G401.6 (cell line): ENCODE measurements around the gene CALML5.
"Not testable (repeated sequence)": the region's sequence is repeated elsewhere in the genome, so short reads cannot be mapped to it uniquely, and the experiment has no call there.

Source experiments
- FAIRE-seq: peaks from 2 replicates; lab custom pipeline; 2012; peaks lifted over from hg19 to GRCh38; lab: Jason Lieb, UNC

CALML5 gene

DNA sequence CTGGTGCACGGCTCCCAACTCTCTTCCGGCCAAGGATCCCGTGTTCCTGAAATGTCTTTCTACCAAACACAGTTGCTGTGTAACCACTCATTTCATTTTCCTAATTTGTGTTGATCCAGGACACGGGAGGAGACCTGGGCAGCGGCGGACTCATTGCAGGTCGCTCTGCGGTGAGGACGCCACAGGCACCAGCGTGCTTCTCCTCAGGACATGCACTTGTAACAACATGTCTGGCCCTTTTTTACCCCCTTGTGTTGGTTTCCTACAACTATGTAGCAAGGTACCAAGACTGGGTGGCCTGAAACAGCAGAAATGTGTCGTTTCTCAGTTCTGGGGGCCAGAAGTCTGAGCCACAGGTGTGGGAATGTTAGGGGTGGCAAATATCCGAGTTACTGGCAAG lies 18.2 kb downstream of the CALML5 start:
- no peak for FAIRE-seq

DNA sequence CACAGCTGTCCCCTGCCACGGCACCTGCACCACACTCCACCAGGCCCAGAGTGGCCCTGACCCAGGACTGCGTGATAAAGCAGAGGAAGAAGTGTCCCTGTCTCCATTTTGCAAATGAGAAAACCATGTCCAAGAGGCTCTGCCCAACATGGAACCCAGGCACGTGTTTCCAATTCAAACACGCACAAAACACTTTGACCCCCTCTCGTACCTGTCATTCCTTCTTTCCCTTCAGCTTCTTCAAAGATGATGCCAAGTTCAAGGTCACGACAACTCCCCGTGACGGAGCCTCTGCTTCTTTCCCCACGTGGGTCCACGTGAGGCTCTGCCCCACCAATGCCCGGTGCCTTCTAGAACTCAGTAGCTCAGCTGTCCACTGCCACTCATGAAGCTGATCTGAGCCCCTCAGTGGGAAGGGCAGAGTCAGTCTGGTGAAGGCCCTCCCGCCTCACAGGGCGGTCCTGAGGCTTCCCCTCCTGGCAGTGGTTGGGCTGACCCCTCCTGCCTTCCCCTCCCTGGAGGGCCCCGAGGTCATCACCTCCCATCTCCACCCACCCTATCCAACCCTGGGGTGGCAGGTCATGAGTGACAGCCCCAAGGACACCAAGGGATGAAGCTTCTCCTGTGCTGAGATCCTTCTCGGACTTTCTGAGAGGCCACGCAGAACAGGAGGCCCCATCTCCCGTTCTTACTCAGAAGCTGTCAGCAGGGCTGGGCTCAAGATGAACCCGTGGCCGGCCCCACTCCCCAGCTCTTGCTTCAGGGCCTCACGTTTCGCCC lies 19.0 kb downstream of the CALML5 start:
- no peak for FAIRE-seq

DNA sequence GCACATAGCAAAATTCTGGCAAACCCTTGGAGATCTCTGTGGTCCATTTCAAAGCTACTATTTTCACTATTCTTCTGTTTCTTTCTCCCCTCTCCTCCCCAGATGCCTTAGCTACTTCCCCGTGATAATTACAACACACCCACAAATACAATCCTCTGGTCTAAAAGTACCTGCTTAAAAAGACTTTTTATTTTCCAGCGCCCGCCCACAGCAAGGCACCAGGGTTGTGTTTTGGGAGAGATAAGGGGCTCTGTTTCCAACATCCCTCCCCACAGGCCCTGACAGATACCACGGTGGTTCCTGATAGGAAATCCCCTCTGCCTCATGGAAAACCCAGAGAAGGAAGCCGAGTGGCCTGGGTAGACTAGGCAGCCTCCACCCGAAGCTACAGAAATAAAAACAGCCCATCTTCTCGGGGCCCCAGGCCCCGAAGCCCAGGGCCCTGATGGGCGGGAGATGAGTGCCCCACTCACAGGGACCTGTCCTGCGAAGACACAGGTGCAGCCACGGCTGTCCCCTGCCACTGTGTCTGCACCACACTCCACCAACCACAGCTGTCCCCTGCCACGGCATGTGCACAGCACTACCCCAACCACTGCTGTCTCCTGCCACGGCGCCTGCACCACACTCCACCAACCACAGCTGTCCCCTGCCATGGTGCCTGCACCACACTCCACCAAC lies 19.7 kb downstream of the CALML5 start:
- no peak for FAIRE-seq

DNA sequence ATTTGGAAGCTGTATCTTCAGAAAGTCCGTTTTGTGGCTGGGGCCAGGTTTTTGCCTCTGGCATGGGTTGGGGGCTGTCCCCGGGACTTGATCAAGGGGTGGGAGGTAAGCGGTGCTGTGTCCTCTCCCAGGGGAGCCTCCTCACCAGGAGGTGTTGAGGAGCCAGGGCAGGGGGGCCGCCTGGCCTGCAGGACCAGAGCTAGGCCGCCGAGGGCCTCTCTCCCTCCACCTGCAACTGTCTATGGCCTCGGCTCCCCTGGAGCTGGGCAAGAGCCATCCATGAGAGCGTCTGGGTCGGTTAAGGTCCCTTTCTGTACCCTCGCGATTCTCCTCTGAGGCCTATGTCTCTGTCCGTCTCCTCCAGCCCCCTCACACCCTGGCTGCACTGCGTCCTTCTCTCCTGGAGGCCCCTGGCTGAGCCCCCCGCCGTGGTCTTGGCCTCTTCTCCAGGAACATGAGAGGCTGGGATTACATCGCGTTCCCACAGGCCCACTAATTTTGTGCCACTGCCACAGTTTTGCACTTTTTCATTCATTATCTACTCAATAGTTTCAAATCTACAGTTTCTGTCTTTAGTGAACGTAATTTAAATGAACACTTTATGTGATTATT lies 20.6 kb downstream of the CALML5 start:
- FAIRE-seq, result no peak

GRCh38 chr10:5477948-5478693 lies 21.2 kb downstream of the CALML5 start:
- no peak for FAIRE-seq

DNA sequence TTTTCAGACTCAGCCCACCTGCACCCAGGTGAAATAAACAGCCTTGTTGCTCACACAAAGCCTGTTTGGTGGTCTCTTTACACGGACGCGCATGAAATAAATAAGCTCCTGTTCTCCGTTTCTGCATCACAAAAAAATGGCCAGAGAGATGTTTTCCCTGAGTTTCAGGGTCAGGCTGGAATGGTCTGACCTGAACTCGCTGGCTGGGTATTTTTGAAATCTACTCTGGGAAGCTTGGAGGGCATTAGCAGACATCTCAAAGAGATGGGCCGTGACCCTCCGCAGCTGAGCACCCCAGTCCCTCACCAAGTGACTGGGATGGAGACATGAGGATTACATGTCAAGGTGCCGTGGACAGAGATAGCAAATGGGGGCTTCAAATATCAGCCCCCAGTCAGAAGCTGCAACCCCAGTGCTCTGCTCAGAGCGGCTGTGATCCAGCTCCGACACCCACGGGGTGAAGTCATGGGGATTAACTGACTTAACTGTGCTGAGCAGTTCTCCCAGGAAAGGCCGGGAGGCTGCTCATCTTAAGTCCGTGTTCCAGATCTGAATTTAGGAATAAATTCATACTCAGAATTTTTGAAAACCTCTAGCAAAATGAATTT lies 22.3 kb downstream of the CALML5 start:
- FAIRE-seq, result no peak

DNA sequence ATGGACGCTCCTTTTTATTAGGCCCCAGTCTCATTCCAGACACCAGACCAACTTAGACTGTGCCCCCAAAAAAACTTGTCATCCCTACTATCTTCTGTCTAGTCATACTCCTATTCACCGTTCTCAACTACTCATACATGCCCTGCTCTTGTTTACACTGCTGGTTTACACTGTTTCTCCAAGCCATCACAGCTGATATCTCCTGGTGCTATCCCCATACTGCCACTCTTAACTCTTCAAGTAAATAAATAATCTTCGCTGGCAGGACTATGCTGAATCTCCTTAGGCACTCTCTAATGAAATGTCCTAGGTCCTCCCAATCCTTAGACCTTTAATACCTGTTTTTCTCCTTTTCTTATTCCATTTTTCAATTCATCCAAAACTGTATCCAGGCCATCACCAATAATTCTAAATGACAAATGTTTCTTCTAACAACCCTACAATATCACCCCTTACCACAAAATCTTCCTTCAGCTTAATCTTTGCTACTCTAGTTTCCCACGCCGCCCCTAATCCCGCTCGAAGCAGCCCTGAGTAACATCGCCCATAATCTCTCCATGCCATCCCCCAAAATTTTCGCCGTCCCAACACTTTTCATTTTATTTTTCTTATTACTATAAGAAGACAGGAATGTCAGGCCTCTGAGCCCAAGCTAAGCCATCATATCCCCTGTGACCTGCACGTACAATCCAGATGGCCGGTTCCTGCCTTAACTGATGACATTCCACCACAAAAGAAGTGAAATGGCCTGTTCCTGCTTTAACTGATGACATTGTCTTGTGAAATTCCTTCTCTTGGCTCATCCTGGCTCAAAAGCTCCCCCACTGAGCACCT lies 23.2 kb downstream of the CALML5 start:
- FAIRE-seq, result not testable (repeated sequence)

GRCh38 chr10:5475088-5475487 lies 24.3 kb downstream of the CALML5 start:
- FAIRE-seq, result not testable (repeated sequence)

DNA sequence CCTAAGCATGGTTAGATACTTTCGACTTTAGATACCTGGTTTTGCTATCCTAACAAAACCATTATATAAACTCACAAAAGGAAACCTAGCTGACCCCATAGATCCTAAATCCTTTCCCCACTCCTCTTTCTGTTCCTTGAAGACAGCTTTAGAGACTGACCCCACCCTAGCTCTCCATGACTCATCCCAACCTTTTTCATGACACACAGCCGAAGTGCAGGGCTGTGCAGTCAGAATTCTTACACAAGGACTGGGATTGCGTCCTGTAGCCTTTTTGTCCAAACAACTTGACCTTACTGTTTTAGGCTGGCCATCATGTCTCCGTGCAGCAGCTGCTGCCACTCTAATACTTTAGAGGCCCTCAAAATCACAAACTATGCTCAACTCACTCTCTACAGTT lies 24.7 kb downstream of the CALML5 start:
- not testable (repeated sequence) for FAIRE-seq

GRCh38 chr10:5470062-5470751 lies 29.2 kb downstream of the CALML5 start:
- FAIRE-seq, result no peak

DNA sequence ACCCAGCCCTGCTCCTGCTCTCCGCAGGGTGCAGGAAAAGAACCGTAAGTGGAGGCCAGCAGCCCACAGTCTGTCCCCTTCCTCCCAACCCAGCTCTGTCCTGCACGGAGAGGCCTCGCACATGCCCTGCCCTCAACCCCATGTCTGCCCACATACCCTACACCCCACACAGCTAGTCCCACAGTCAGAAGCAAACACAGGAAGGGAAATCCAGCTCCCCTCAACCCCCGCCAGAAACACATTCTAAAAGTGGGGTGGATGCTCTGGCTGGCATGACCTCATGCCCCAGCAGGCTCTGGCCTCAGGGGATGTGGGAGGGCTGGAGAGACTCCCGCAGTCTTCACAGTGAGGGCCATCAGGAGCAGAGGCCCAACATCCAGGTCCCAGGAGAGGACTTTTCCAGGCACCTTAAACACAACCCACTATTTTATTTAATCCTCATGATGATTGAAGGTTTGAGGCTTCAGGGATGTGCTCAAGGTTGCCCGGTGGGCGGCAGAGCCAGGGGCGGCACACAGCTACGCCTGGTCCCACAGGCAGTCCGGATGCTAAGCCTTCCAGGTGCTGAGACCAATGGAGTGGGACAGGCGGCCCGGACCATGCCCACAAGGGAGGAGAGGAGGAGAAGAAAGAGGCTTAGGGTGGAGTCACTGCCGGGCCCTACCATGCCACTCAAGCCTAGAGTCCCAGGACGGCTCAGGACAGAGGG lies 29.9 kb downstream of the CALML5 start:
- no peak for FAIRE-seq

DNA sequence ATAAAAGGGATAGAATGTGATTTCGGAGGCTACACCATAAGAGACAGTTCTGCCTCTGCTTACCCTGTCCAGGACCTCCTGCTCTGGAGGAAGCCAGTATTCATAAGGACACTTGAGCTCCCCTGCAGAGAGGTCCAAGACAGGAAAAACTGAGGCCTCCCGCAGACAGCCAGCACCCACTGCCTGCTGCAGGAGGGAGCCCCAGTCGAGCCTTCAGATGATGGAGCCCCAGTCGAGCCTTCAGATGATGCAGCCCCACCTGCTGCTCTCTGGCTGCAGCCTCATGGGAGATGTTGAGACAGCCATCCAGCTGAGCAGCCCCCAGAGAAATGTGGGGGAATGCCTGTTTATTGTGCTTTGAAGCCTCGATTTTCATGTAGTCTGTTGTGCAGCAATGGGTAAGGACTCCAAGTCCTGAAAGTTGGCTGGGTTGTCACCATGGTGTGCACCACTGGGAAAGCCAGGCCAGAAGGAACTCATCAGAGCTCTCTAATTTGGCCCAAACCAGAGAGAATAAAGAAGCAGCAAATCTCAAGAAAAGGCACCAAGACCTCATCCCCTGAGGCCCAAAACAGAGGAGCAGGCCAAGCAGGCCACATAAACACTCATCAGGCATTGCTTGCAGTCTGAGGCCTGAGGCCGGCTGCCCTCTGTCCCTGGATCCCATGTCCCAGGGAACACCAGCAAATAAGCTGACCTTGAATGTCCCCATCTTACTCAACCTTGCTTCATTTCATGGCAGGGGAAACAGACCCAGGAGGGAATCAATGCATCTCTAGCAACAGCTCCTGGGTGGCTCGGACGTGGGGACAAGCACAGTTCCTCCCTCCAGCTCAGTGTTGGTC lies 30.9 kb downstream of the CALML5 start:
- no peak for FAIRE-seq

- no peak for FAIRE-seq
Observed at GRCh38 chr10:5467634-5468255, 31.6 kb downstream of the CALML5 start.

- FAIRE-seq, result no peak
Observed at GRCh38 chr10:5467207-5467535, 32.2 kb downstream of the CALML5 start.

DNA sequence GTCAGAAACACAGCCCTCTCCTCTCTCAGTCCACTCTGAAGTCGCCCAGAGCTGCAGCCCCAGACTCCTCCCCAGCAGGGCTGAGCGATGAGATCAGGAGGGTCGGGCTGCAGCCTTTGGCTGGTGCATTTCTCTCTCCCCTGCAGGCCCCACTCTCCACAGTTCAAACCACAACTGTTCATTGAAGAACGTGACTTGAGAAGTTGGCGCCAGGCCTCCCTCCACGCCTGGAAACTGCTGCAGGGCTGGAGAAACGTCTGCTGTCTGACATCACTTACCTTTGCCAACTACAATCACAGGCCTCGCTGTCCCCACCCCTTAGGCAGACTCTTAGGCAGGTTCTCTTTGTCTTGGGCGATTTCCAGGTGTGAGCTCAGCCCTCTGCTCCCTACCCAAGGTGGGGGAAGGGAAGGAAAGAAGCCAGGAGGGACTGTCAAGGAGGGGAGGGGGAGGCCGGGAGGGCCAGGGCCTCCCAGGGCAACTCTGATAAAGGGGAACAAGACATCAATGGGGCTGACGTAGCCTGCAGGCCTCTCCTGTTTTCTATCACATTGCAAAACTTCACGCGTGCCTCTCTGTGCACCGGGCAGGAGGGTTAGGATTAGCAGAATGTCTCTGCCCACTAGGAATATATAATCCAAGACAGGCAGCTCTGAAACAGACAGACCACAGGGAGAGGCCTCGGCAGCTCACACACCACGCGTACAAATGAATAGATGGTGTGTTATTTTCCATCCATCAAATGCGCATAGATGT lies 32.7 kb downstream of the CALML5 start:
- FAIRE-seq, result no peak

DNA sequence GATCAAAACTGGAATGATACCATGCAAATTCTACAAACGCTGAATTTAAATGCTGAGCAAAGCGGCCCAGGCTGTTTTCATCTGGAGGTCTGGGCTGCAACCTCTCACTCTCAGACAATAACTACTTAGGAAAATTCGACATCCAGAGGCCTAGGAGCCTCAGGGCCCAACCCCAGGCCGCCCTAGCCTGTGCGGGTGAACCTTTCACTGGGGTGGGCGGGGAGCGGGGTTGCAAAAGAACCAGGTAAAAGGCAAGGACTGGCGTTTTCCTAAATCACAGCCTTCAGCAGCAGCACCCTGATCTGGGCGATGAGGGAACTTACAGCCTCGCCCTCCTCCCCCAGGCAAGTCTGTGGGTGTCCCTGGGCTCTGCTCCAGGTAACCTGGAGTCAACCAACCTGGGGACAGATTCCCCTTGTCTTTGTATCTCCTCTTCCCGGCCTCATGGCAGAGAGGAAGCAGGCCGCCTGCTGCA lies 33.4 kb downstream of the CALML5 start:
- FAIRE-seq, result no peak

DNA sequence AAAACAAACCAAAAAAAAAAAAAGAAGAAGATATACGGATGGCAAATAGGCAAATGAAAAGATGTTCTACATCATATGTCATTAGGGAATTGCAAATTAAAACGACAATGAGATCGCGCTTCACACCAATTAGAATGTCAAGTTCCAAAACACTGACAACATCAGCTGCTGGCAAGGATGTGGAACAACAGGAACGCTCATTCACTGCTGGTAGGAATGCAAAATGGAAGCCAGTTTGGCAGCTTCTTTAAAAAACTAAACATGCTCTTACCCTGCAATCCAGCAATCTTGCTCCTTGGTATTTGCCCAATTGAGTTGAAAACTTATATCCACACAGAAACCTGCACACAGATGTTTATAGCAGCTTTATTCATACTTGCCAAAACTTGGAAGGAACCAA lies 34.8 kb downstream of the CALML5 start:
- FAIRE-seq, result no peak

GRCh38 chr10:5462841-5463293 lies 36.5 kb downstream of the CALML5 start:
- no peak for FAIRE-seq
